Dermis microvascular lymphatic vessel endothelial cell (primary cell): Measurements from ENCODE around the gene DOCK9. TPM values are rescaled to one million over a fixed set of nuclear protein-coding genes. Genes with fewer than 3 reads are reported as not detected.

Source experiments
- DNase-seq, 2 donors: peaks; one replicate each; pipeline versions ENCODE4 v3.0.0 to v3.0.0-alpha.2; 2010; ENCODE audit warnings: low read depth in 2 of 2
- total RNA-seq: library from RNA; depleted of rRNA; stranded (reverse); fragments of >200 nt; gene quantifications from 2 replicates; pipeline ENCODE4 v1.2.1, GENCODE V29; 2014

The DOCK9 gene
- total RNA-seq, 1 donor from 2014 or later = 249 TPM

DNA sequence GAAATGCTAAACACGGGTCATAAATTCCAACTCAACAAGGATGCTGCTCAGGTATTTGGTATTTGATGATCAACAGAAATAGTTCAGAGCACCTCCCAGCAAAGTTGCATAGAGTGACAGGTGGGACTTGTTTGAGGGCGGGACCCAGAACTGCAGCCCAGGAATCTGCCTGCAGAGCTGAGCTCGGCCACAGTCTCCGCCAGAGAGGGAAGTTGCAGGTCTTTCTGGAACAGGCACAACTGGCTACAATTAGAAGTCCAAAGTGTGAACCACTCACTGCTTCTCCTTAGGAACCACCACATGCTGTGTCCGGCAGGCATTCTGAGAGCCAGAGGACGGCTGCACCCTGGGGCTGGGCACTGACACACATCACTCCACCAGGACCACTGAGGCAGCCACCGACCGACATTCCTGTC lies 226.5 kb downstream of the DOCK9 start:
- no peak for DNase-seq

DNA sequence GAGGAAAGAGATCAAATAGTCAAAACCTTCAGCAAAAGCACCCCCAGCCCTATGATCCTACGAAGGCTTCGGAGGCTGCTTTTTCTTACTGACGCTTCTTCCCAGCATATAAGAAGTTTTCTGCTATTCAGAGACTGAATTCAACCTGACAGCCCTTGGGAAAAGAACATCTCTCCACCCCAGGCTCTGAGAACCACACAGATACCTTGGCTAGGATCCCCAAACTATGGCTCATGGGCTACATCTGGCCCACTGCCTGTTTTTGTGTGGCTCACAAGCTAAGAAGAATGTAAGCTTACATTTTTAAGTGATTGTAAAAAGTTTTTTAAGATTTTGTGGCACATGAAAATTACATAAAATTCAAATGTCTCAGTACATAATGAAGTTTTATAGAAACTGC lies 228.4 kb downstream of the DOCK9 start:
- DNase-seq = no peak

DNA sequence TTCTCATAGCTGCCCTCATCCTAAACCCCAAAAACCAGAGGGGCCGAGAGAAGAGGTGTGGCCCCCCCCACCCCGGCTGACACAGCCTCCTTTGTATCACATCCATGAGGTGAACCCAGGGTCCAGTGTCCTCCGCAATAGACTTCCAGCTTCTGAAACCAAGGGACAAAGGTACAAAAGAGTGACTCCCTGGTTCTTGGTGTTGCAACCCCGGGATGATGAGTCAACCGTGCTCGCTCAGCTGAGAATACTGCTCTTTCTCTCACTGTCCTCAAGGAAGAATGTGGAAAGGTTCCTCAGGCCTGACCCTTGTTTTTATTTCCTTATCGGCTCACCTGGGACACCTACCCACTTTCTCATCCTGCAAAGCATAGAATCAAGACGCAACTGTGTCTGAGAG lies 230.9 kb downstream of the DOCK9 start:
- no peak for DNase-seq

Other genes starting within 250 kb of the DOCK9 start
- gene SLC15A1, start 225.4 kb downstream of the DOCK9 start, total RNA-seq = not detected in 2 replicates
- gene UBAC2, start 222.8 kb upstream of the DOCK9 start, total RNA-seq = 25.8 and 33.9 TPM in 2 replicates